Stimulated activated CD4-positive, alpha-beta T cell treated with anti-CD3 and anti-CD28 coated beads, TNF-alpha, amount 100 ng/mL, for 4 hours (primary cell): ENCODE results near the gene LHCGR.

ENCODE experiments used
- DNase-seq, 3 experiments: peaks; one replicate each; pipeline ENCODE4 v3.0.0-alpha.2; 2020; ENCODE audit warnings: low read depth in 3 of 3

Gene LHCGR

DNA sequence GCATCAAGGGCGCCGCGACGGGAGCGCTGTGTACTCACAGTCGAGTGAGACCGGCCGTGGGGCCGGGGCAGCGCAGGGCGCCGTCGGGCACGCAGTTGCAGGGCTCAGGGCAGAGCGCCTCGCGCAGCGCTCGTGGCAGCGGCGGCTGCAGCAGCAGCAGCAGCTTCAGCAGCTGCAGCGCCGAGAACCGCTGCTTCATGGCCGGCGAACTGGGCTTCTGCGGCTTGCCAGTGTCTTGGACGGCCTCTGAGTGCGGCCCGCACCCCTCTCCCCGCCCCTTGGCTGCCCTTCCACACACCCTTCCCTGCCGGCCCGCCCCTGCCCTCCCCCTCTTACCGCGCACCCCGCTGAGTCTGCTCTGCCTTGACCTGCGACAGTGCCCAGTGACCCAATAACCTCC lies at the start of gene LHCGR:
TSS of gene LHCGR (minus strand) at position 252 of the 400 bp plus-strand sequence. CDS start at position 199, 53 bp downstream.
- DNase-seq, result no peak

DNA sequence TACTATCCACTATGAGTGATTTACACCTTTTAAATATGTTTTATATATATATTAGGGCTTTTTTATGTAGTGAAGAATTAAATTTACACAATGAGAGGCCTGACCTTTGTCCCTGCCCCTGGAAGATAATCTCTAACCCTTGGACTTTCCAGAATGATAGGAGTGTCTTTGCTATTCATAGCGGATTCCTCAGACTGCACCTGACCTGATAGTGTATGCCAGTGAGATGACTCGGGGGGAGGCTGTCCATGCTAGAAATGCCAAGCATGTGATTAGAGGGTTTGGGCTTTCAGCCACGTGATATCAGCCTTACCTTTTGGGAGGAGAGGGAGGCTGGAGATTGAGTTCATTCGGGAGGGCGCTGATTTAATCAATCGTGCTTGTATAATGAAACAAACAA lies 44.1 kb upstream of the LHCGR start:
- DNase-seq, result no peak

DNA sequence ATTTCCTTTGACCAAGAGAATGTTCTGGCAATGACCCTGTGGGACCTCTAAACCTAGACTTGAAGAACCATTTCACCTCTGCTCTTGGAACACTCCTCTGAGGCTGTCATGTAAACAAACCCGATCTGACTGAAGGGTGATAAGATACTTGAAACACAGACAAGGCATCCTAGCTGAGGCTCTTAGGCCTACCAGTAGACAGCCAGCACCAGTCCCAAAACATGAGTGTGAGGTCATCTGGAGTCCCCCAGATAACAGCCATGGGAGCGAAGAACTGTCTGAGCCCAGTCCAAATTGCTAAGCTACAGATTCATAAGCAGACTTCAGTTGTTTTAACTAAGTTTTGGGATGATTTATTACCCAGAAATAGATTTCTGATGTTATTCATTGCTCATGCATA lies 39.5 kb upstream of the LHCGR start:
- no peak for DNase-seq

DNA sequence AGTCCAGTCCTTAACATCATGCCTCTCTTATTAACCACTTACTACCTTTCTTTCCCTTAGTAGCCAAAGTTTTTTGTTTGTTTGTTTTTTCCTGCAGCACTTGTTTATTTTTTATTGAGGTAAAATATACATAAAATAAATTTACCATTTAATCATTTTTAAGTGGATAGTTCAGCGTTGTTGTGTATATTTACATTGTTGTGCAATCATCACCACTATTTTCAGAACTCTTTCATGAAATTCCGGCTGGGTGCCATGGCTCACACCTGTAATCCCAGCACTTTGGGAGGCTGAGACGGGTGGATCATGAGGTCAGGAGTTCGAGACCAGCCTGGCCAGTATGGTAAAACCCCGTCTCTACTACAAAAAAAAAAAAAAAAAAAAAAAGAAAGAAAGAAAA lies 38.1 kb upstream of the LHCGR start:
- no peak for DNase-seq

DNA sequence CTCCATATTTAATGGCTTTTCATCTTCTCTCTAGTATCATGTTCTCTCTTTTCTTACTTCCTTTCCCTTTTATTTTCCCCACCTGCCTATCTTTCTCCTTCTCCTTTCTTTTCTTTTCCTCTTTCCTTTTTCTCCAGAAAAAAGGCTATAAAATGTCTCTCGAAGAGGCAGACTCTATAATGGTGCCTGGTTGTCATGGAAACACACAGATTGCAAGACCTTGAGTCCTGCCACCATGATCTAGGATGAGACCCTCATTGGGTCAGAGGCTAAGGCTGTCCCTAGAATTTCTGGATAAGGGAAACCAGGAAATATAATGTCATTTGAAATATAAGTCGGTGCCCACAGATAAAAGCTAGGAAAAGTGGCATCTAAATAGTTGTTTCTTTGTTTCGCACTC lies 36.5 kb upstream of the LHCGR start:
- no peak for DNase-seq

DNA sequence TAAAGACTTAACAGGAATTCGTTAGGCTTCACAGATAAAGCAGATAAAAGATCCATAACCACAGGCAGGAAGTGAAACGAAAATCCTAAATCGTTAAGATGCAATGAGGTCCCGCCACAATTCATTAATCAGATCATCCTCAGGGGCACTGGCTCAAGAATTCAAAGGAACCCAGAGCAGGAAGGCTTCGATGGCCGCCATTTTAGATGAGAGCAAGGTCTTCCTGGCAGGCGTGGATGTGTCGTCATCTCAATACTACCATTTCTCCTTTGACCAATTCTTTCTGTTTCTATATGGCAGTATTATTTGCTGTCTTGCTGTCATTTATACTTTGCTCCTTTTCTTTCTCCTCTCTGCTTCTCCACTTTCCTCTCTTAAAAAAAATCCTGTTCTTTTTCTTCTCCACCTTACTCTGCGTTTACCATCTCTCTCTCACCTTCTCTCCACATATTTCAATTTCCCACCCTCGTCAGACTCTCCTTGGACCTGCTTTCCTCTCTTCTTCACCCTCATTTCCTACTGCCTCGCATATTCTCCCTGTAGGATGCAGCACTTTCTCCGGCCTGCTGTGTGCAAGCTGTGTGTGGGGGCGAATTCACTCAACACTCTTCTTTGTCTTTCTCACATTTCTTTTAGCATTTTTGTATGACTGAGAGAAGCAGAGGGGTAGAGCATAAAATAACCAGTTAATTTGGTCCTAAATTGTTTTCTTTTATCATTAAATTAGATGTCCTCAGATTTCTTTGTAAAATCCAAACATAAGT lies 35.1 kb upstream of the LHCGR start:
- DNase-seq, result no peak

DNA sequence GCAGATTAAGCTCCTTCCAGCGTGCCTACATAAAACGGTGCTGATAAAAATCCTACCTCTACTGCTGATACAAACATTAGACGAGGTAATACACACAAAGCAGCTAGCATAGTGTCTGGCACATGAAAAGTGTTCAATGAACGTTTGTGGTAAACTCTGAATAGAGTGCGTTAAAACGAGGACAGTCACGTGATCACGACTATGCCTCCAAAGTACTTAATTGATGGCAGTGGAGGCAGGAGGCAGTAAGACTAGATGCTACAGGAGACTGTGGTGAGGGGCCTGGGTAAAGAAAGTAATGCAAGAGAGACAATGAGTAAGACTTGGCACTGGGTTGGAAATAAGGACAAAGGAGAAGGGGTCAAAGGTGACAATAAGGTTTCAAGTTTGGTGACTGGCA lies 32.1 kb upstream of the LHCGR start:
- DNase-seq, result no peak

DNA sequence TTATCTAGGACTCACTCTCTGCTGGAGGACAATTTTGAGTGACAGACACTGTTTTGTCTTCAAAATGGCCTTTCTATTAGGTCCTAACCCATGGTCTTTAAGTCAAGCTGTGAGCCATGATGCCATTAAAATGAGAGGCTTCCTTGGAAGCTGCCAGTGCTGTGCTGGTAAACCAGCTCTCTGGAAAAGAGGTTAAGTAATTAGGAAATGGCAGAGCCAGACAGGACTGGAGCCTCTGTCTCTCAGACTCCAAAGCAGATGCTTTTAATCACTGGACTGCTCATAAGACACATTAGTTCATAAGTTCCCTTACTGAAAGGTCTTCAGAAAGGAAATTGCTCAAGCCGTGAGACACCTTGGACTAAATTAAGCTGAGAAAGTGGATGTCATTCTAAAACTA lies 25.8 kb upstream of the LHCGR start:
- no peak for DNase-seq

DNA sequence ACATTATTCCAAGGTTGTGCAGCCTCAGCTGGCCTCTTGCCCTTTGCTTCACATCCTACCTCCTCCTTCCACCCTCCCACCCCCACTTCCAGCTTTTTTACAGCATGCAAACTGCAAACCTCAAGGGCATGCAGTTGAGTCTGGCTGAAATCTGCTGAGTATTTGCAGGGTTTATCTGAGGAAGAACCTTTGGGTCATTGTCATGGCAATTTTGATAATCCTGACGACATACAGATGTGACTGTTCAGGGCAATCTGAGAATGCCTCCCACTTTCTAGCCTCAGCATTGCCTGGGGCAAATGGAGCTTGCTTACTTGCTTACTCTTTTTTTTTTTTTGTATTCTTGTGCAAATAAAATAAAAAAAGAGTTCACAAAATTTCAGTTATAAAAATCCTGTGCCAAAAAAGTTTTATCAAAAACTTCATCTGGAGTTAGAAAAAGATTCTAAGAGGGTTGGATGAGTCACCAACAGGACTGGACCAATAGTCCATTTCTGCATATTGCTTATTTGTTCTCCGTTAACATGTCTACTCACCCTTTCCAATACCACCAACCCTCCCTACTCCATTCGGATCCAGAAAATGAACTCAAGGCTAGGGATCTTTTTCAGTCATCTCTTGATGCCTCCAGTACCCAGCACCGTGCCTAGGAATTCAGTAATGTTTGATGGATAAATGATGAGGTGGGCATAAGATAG lies 23.6 kb upstream of the LHCGR start:
- no peak for DNase-seq

DNA sequence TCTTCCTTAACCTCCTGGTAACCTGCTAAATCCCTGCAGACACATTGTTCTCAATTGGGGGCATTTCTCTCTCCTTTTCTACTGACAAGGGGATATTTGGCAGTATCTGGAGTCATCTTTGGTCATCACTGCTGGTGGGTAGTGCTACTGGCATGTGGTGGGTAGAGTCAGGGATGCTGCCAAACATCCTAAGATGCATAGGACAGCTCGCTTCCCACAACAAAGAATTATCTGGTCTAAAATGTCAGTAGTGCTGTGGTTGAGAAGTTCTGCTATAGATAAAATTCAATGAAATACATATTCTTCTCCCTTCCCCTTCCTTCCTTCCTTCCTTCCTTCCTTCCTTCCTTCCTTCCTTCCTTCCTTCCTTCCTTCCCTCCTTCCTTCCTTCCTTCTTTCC lies 18.7 kb upstream of the LHCGR start:
- DNase-seq, result no peak

DNA sequence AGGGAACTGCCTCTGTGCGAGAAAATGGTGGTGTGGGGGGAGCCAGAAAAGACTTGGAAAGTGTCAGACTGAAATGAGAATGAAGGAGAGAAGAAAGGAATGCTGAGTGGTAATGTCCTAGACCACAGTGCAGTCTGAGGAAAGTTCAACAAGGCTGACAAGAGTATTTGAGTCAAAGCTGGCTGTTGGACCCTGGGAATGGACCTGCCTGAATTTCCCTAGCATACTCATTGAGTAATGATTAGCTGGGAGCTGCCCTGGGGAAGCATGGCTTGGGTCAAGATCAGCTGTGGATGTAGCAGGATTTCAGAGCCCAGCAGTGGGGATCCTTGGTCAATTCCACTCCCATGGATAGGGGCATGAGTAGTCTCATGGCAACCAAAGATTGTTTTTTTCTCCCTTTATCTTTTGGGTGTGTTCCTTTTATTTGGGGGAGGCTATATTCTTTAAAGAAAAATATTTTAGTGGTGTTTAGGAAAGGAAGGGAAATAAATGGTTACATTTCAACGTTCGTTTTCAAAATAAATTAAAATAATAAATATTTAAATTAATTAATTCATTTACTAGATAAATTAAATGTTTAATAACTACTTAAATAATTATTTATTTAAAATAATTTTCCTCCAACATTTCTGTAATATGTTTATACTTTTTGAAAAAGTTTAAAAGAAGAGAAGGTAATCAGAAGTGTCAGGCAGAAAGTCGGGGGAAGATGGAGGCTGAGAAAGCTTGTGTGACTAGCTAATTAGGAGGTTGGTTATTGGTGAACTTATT lies 15.9 kb upstream of the LHCGR start:
- DNase-seq, result no peak

DNA sequence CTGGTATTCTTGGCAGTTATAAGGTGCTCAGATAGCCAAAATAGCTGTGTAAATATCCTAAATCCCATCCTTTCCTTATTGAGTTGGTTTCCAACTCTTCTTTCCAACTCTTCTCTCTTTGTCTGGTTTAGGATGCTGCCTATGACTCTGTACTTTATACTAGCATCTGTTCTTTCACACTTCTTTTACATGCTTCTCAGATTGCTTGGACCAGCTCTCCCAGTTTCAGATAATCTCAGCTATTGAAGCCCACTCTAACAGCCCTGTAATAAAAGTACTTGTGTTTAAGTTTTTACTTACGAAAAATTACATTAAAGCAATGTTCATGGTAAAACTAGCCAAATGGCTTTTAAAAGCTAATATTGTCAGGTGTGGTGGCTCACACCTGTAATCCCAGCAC lies 14.7 kb upstream of the LHCGR start:
- no peak for DNase-seq

DNA sequence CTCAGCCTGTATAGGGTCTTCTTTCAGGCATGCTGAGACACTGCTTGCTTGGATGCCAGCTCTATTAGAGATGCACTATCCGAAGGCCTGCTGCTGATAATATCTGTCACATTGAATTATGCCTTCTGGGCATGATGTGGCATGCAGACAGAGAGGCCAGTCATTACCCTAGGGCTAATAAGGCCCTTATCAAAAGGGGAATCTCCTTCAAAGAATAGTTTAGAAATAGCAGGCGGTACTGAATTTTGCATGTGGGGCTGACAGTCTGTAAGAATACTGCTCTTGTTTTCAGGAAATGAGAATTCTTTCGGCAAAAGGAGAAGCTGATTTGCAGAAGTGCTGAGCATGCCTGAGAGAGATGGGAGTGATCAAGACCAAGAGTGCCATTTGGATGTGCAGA lies 13.1 kb upstream of the LHCGR start:
- no peak for DNase-seq

DNA sequence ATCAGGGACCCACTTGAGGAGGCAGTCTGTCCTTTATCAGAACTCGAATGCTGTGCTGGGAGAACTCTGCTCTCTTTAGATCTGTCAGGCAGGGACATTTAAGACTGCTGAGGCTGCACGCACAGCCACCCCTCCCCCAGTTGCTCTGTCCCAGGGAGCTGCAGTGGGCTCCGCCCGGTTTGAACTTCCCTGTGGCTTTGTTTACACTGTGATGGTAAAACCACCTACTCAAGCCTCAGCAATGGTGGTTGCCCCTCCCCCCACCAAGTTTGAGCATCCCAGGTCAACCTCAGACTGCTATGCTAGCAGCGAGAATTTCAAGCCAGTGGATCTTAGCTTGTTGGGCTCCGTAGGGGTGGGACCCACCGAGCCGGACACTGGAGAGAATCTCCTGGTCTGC lies 11.8 kb upstream of the LHCGR start:
- DNase-seq, result no peak

DNA sequence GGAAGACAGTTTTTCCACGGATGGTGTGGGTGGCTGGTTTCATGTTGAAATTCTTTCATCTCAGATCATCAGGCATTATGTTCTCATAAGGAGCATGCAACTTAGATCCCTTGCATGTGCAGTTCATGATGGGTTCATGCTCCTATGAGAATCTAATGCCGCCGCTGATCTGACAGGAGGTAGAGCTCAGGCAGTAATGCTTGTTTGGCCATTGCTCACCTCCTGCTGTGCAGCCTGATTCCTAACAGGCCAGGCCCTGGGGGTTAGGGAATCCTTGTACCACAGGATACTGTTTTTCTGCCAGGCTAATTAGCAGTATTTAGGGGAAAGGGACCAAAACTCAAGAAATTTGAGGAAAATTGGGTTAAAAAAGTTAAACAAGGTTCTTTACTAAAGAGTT lies 5.3 kb upstream of the LHCGR start:
- DNase-seq, result no peak

DNA sequence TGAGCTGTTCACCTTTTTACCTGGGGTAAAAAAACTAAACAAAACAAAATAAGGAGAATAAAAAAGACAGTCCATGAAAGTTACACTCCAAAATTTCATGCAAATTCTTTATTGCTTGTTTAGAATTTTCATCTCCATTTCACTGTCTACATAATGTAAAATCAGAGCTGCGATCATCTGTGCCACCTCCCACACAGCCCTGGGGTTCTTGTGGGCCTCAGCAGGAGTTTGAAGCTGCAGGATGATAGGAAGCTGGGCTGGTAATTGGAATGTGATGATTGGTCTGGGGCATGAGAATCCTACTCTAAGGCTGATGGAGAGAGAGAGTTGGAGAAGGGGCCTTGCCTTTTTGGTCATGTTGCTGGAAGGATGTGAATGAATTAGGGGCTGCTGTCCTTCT lies 4.2 kb upstream of the LHCGR start:
- no peak for DNase-seq

DNA sequence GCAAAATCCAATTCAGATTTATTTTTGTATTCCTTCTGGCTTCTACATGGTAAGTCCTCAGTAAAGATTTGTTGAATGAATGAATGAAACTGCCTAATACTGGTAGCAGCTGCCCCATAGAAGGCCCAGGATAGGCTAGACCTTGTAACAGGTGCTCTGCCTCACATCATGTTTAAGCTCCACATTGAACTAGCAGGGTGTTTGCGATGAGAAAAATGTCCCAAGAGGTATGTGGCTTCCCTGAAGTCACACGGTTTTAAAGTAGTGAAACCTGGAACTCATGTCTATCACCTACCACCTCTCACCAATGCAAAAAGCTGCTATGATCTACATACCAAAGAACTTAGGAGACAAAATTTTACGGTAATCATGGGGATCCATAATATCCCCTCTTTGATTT lies 765 bp upstream of the LHCGR start:
- DNase-seq, result no peak

DNA sequence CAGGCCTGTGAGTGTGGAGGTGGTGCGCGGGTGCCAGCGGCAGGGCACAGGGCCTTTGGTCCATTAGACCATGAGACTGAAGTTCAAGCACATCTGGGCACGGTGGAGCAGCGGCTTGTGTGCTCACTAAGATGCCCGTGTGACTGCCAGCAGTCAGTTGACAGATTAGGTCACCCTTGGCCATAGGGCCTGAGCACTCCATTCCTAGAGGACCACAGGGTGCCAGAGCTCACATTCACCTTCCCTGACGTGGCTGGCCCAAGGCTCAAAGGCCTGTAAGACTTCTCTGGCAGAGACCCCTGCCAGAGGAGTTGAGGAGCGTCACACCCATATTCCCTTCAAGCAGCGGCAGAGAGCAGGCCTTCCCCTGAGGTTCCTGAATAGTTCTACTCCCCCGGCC lies 650 bp downstream of the LHCGR start:
- no peak for DNase-seq

DNA sequence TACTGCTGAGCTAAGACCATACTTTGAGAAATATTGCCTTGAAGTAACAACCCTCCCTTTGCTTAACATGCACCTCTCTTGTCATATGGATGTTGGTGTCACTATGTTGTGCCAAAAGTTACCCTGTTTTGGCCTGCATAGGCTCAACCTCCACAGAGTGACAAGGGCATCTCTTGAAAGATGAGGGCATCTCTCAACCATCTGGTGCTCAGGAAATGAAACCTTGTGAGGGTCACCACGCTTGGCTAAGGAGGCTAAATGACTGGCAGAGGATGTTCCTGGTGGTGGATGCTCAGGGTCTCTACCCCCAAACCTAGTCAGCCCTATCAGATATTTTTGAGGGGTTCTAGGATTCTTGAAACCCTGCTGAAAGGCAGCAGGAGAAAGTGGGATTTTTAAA lies 2.3 kb downstream of the LHCGR start:
- no peak for DNase-seq

DNA sequence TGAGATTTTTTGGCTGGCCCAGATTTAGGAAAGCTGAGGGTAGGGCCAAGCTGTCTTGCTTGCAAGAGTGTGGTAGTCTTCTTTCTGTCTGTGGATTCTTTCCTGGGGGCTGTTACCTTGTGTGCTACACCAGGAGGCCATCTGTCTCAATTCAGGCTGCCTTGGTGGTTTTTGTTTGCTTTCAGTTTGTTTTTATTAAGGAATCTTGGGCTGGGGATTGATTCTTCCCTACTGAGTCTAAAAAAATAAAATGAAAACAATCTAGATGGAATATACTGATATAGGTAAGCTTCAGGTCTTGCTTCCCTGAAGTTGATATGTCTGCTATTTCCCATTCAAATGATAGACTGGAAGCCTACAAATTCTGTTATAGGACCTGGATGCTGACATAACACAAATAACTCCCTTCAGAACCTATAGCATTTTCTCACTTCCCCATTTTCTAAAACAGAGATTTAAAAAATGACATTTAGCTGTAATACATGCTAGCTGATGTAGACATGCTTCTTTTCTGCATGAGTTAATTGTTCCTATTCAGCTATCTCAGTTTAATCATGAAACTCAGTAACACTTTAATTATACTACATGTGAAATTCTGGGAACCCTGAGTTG lies 5.3 kb downstream of the LHCGR start:
- DNase-seq, result no peak

DNA sequence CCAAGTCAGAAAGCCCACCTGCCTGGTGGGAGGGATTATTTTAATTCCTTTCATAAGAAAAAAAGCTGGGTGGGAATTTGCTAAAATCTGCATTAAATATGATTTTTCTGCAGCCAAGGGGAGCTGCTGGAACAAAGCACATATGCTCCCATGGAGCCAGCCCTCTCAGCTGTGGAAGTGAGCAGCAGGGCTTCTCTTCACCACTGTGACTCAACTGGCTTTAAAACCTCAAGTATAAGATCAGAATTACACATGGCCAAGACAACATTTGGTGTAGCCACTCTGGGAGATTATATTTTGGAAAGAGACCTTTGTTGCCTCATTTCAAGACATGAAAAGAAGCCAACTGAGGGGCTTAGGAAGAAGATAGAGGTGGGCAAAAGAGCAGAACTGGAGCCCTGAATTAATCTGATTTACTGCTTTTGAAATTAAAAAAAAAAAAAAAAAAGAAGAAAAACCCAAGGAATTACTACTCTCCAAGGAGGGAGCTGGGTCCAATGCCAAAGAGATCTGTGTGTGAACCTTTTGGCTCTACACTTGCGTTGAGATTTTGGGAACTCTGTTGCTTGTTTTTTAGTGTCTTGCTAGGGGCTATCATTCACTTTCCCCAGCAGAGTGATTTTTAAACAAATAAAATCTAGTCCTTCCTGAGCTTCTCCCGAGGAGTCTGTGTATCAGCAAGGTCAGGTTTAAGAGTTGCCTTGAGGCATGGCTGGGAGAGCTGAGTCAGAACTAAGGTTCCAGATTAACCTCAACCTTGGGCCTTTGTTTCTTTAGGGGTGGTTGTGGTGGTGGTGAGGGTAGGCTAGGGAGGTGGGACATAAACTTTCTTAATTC lies 6.0 kb downstream of the LHCGR start:
- DNase-seq, result no peak

DNA sequence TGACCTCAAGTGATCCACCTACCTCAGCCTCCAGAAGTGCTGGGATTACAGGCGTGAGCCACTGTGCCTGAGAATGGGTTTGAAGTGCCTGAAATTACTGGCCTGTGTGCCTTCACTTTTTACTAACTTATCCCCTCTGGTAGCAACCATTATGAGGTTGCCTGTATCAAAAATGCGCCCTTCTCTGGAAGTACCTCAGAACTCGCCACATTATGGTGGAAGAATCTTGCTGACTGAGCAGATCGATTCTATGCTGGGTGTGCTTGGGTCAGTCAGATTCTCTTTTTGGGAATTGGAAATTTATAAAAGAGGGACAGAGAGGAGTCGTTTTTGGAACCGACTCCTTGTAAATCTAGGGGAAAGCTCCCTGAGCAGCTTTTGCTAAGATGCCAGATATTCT lies 8.2 kb downstream of the LHCGR start:
- no peak for DNase-seq
